Psoas muscle (tissue), 8 donors: ENCODE results near the gene GHITM. TPM values are rescaled to one million over a fixed set of nuclear protein-coding genes. Genes with fewer than 3 reads are reported as not detected.

Experiments used
- ATAC-seq, 4 donors: fragments of 200-7000 bp; cut with Tn5 transposase; one replicate each; pipeline ENCODE4 v1.9.1; 2020; ENCODE audit warnings: moderate library complexity in 3 of 4, mild to moderate bottlenecking in 2 of 4
- DNase-seq, 2 donors: peaks; one replicate each; pipeline ENCODE4 v3.0.0-alpha.2; 2020
- H3K27ac ChIP-seq: fragments of 200-600 bp; one replicate; pipeline ENCODE4 v1.8.0; 2022
- H3K27me3 ChIP-seq, 3 donors: fragments of 200-600 bp in 1 of 3; one replicate each; pipeline versions ENCODE4 v1.6.1 to v1.8.0; 2013 to 2022; ENCODE audit warnings: low read length in 2 of 3, mild to moderate bottlenecking in 2 of 3, moderate library complexity in 1 of 3; ENCODE audit not compliant: insufficient read depth in 3 of 3
- H3K36me3 ChIP-seq, 2 donors: fragments of 200-600 bp in 1 of 2; one replicate each; pipeline versions ENCODE4 v1.6.1 to v1.8.0; 2013 to 2022; ENCODE audit warnings: low read depth in 1 of 2, mild to moderate bottlenecking in 1 of 2, moderate library complexity in 1 of 2; ENCODE audit not compliant: insufficient read depth in 1 of 2
- H3K4me1 ChIP-seq: fragments of 200-600 bp; one replicate; pipeline ENCODE4 v1.8.0; 2022
- H3K4me3 ChIP-seq: fragments of 200-600 bp; one replicate; pipeline ENCODE4 v1.8.0; 2022; ENCODE audit warnings: mild to moderate bottlenecking
- H3K9me3 ChIP-seq: fragments of 200-600 bp; one replicate; pipeline ENCODE4 v1.8.0; 2022
- CTCF ChIP-seq: fragments of 200-600 bp; IDR thresholded peaks from one replicate; pipeline ENCODE4 v1.8.0; 2022; ENCODE audit warnings: antibody characterized with exemption
- WGBS, 3 donors: extraction: QIAGEN DNeasy Blood & Tissue Kit; methylation state at CpG; one replicate each; pipeline versions ENCODE4 v1.1.6 to v1.1.7; 2013; 5-methylcytosine and 5-hydroxymethylcytosine counted together
- intact Hi-C, 2 donors: fragments of 100-400 bp; cut with DNase I; formaldehyde crosslinking; loops; one replicate each; pipeline versions ENCODE4 v1.11.0 to v1.14.2; 2022
- polyA plus RNA-seq, 3 donors: library from polyadenylated mRNA; stranded (reverse); fragments of 200-250 nt; gene quantifications; one replicate each; pipeline ENCODE4 v1.2.3, GENCODE V29; 2013
- total RNA-seq, 4 donors: library from RNA; stranded (reverse); fragmentation: NEBNext Ultra II Directional in 2 of 4; extraction: Animal tissue kit (Norgen Biotek cat#: 25700) in 2 of 4; gene quantifications; one replicate each; pipeline versions ENCODE4 v1.2.1 to v1.2.4, GENCODE V29; 2021 to 2023
- donor health status: healthy with polysubstance abuse.
- donor health status: DM: no; HTN: no; CAD: no; lungs with moderate emphysema.
- donor health status: Bipolar disorder and iron deficiency.
- donor health status: healthy.
- donor health status: DM: yes; HTN: yes; CAD: no.
- donor health status: DM: no; HTN: no; CAD: no.
- donor health status: DM: no; HTN: no; CAD: no.
- donor health status: DM: yes; HTN: yes; CAD: no.

The GHITM gene
- total and polyA plus RNA-seq, 7 donors, result 230 to 633 (median 265) TPM

GRCh38 chr10:84188815-84189214, 49.5 kb downstream of the GHITM start:
- Histone ChIP-seq H3K4me1 (no peaks in the 10 kb centered on the region), H3K4me3 (no peak overlapping the region), H3K27ac (no peak overlapping the region), H3K27me3 (peaks cover 0 to 26% (median 2%) of the 10 kb centered on the region in 3 donors), H3K9me3 (no peaks in the 10 kb centered on the region), H3K36me3 (no peaks in the 10 kb centered on the region)
- WGBS, 3 donors, result 57 to 61% (median 57%) methylated on average over 3 of the region's 3 CpGs
- DNase-seq, result no peak
- no peak for TF ChIP-seq CTCF
- no peak for ATAC-seq
- intact Hi-C loops, result no loop called here

- WGBS, 3 donors, result 85 to 91% (median 91%) methylated on average over 3 of the region's 3 CpGs
- intact Hi-C loops, result no loop called here
- Histone ChIP-seq H3K27me3 (peaks cover 0 to 44% (median 14%) of the 10 kb centered on the region in 3 donors), H3K9me3 (no peaks in the 10 kb centered on the region), H3K27ac (no peak overlapping the region), H3K4me3 (no peak overlapping the region), H3K36me3 (no peaks in the 10 kb centered on the region), H3K4me1 (no peaks in the 10 kb centered on the region)
- no peak for TF ChIP-seq CTCF
- DNase-seq (no peak), ATAC-seq (no peak)
Measured at GRCh38 chr10:84190621-84191020, 51.3 kb downstream of the GHITM start.

DNA sequence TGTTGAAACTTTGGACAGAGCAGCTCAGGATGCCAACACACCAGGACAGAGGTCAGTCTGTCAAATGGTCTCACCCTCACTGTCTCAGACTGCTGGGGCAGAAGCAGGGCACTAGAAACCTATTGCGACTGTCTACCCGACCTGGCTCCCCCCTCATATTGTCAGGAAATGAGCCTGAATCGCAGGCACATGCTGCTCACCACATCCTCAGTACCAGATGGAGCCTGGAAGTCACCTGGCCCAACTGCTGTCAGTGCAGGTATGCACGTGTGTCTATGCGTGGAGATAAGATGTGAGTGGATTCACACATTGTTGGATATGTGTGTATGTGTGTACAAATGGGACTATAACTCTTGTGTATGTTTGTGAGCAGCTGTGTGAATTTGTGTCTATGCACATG, 51.8 kb downstream of the GHITM start:
- no peaks in the 10 kb centered on the region for H3K4me1 ChIP-seq
- no peaks in the 10 kb centered on the region for H3K9me3 ChIP-seq
- 80 to 84% (median 81%) methylated on average over 5 of the region's 5 CpGs for WGBS, 3 donors
- no peak for DNase-seq
- ATAC-seq, result no peak
- H3K4me3 ChIP-seq, result no peak overlapping the region
- intact Hi-C loops, result no loop called here
- TF ChIP-seq CTCF, result no peak
- no peaks in the 10 kb centered on the region for H3K36me3 ChIP-seq
- H3K27ac ChIP-seq, result no peak overlapping the region
- peaks cover 0 to 49% (median 18%) of the 10 kb centered on the region in 3 donors for H3K27me3 ChIP-seq

- ATAC-seq (no peak), DNase-seq (no peak)
- H3K27ac ChIP-seq, result no peak overlapping the region
- H3K27me3 ChIP-seq, result peaks cover 0 to 61% (median 20%) of the 10 kb centered on the region in 3 donors
- no peak overlapping the region for H3K4me3 ChIP-seq
- H3K9me3 ChIP-seq, result no peaks in the 10 kb centered on the region
- TF ChIP-seq CTCF, result no peak
- H3K36me3 ChIP-seq, result no peaks in the 10 kb centered on the region
- WGBS, 3 donors, result 93 to 94% (median 94%) methylated on average over 2 of the region's 2 CpGs
- H3K4me1 ChIP-seq, result no peaks in the 10 kb centered on the region
- intact Hi-C loops, result no loop called here
Measured at GRCh38 chr10:84193327-84193726, 54.0 kb downstream of the GHITM start.

DNA sequence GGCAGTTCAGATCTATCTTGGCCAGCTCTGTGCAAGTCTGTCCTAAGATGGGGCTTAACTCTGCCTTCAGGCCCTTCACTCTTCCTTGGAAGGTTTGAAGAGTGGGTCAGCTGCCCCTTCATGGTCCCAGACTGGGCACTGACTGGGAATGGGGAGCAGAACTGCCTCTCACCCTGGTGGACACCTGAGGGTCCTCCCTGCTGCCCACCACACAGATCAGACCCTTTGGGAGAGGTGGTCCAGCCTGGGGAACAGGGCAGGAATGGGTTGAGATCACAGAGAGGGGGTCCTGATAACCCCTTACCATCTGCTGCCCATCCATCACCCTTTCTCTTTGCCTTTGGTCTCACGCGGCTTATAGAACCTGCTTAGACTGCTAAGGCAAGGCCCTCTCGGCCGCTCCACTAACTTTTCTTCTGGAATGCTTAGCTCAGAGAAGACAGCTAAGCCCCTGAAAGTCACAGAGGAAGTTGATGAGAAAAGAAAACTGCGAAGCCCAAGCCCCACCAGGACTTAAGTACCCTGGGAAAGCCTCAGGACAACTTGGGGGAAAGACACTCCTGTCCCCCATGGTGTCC, 54.6 kb downstream of the GHITM start:
- Histone ChIP-seq H3K36me3 (no peaks in the 10 kb centered on the region), H3K27me3 (peaks cover 0 to 61% (median 20%) of the 10 kb centered on the region in 3 donors), H3K4me1 (no peaks in the 10 kb centered on the region), H3K9me3 (no peaks in the 10 kb centered on the region), H3K4me3 (peak overlapping the region; percentile 57), H3K27ac (no peak overlapping the region)
- intact Hi-C loops, result no loop called here
- TF ChIP-seq CTCF, result no peak
- ATAC-seq, result no peak
- DNase-seq, result no peak
- 16 to 28% (median 21%) methylated on average over 5 of the region's 5 CpGs for WGBS, 3 donors
